CD4-positive, alpha-beta T cell (primary cell): Measurements from ENCODE around the gene SDR42E1. TPM values are rescaled to one million over a fixed set of nuclear protein-coding genes. Genes with fewer than 3 reads are reported as not detected.
A peak's percentile ranks its signal among the peaks of the same experiment; 100 is the strongest.

Source experiments
- ATAC-seq: fragments of 200-7000 bp; cut with Tn5 transposase; one replicate; pipeline ENCODE4 v1.10.0; 2022; ENCODE audit warnings: mild to moderate bottlenecking; ENCODE audit not compliant: poor library complexity
- CTCF ChIA-PET: fragments of 350-600 bp; sonication (Branson Sonifier 250); formaldehyde crosslinking; loops from one replicate; lab custom pipeline; 2021; ENCODE audit warnings: antibody characterized with exemption, inconsistent platforms; lab: Charles Lee
- POLR2A ChIA-PET: fragments of 350-600 bp; sonication (Branson Sonifier 250); formaldehyde crosslinking; loops from one replicate; lab custom pipeline; 2021; ENCODE audit warnings: antibody characterized with exemption, inconsistent platforms; lab: Charles Lee
- DNase-seq, 14 experiments: peaks; one replicate each; pipeline ENCODE4 v3.0.0-alpha.2; 2013 to 2020; ENCODE audit warnings: mixed read lengths in 2 of 14
- H3K27ac ChIP-seq, 2 donors: one replicate each; pipeline versions ENCODE4 v1.5.1 to v1.7.0; 2013; ENCODE audit warnings: low read length in 2 of 2, low read depth in 1 of 2, mild to moderate bottlenecking in 1 of 2
- H3K27me3 ChIP-seq, 2 experiments: 1 replicate in 1 of 2; 2 replicates in 1 of 2; pipeline versions ENCODE4 v1.6.1 to v1.7.0; 2013; ENCODE audit warnings: low read length in 2 of 2, control low read depth in 1 of 2, mild to moderate bottlenecking in 1 of 2, moderate library complexity in 1 of 2; ENCODE audit not compliant: insufficient read depth in 2 of 2, control insufficient read depth in 1 of 2
- H3K36me3 ChIP-seq: one replicate; pipeline ENCODE4 v1.6.1; 2013; ENCODE audit warnings: low read length, control low read depth; ENCODE audit not compliant: insufficient read depth
- H3K4me1 ChIP-seq: one replicate; pipeline ENCODE4 v1.6.1; 2013; ENCODE audit warnings: low read length, control low read depth; ENCODE audit not compliant: insufficient read depth
- H3K4me3 ChIP-seq: one replicate; pipeline ENCODE4 v1.5.1; 2013; ENCODE audit warnings: mild to moderate bottlenecking, low read length, moderate library complexity
- H3K9me3 ChIP-seq, 2 experiments: 1 replicate in 1 of 2; 2 replicates in 1 of 2; pipeline versions ENCODE4 v1.6.1 to v1.7.0; 2013; ENCODE audit warnings: low read length in 2 of 2, mild to moderate bottlenecking in 2 of 2, control low read depth in 1 of 2, moderate library complexity in 1 of 2; ENCODE audit not compliant: control insufficient read depth in 1 of 2, insufficient read depth in 1 of 2
- H3K27ac Mint-ChIP-seq: one replicate; pipeline ENCODE4 v1.8.0; 2020; ENCODE audit warnings: mixed read lengths
- H3K27me3 Mint-ChIP-seq: one replicate; pipeline ENCODE4 v1.8.0; 2021; ENCODE audit warnings: mixed read lengths
- H3K36me3 Mint-ChIP-seq: one replicate; pipeline ENCODE4 v1.8.0; 2021; ENCODE audit warnings: low read depth, mixed read lengths
- H3K4me1 Mint-ChIP-seq: one replicate; pipeline ENCODE4 v1.8.0; 2021; ENCODE audit warnings: low read depth, mixed read lengths
- H3K4me3 Mint-ChIP-seq: one replicate; pipeline ENCODE4 v1.8.0; 2020; ENCODE audit warnings: mild to moderate bottlenecking, mixed read lengths
- H3K9me3 Mint-ChIP-seq: one replicate; pipeline ENCODE4 v1.8.0; 2020; ENCODE audit warnings: mixed read lengths
- intact Hi-C, 2 experiments: fragments of 100-400 bp; cut with DNase I in 1 of 2; cut with micrococcal nuclease in 1 of 2; formaldehyde crosslinking; loops; one replicate each; pipeline versions ENCODE4 v1.15.1 to v1.9.0; 2023 to 2025; cut with DNase I, micrococcal nuclease
- total RNA-seq, 174 experiments: library from RNA in 2 of 174; stranded (reverse) in 2 of 174; gene quantifications; one replicate each; pipeline ENCODE4 v1.2.3 and lab custom pipeline; 2021 to 2026
- TF ChIP-seq, protein P1 (sequence below): fragments of 200-600 bp; IDR thresholded peaks from one replicate; pipeline ENCODE4 v1.8.0; 2022; ENCODE audit warnings: antibody characterized with exemption, mild to moderate bottlenecking

Gene SDR42E1
- total RNA-seq, 2 experiments from 2014 or later, result 4.5 to 7.6 TPM

GRCh38 chr16:81945665-81946064 lies 65.6 kb downstream of the SDR42E1 start:
- DNase-seq (no peak), ATAC-seq (no peak)
- CTCF ChIA-PET, result no interaction called here
- Histone ChIP-seq H3K9me3 (no peaks in the 10 kb centered on the region), H3K27ac (no peak overlapping the region), H3K4me3 (no peak overlapping the region), H3K27me3 (no peaks in the 10 kb centered on the region), H3K4me1 (no peaks in the 10 kb centered on the region), H3K36me3 (no peaks in the 10 kb centered on the region)
- Mint-ChIP-seq H3K4me1 (no peaks in the 10 kb centered on the region), H3K9me3 (no peaks in the 10 kb centered on the region), H3K27me3 (no peaks in the 10 kb centered on the region), H3K27ac (no peak overlapping the region), H3K4me3 (no peak overlapping the region), H3K36me3 (no peaks in the 10 kb centered on the region)
- intact Hi-C loops, result no loop called here
- TF ChIP-seq, protein P1, sequence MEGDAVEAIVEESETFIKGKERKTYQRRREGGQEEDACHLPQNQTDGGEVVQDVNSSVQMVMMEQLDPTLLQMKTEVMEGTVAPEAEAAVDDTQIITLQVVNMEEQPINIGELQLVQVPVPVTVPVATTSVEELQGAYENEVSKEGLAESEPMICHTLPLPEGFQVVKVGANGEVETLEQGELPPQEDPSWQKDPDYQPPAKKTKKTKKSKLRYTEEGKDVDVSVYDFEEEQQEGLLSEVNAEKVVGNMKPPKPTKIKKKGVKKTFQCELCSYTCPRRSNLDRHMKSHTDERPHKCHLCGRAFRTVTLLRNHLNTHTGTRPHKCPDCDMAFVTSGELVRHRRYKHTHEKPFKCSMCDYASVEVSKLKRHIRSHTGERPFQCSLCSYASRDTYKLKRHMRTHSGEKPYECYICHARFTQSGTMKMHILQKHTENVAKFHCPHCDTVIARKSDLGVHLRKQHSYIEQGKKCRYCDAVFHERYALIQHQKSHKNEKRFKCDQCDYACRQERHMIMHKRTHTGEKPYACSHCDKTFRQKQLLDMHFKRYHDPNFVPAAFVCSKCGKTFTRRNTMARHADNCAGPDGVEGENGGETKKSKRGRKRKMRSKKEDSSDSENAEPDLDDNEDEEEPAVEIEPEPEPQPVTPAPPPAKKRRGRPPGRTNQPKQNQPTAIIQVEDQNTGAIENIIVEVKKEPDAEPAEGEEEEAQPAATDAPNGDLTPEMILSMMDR, result no peak
- POLR2A ChIA-PET, result no interaction called here

GRCh38 chr16:81942007-81942601 lies 69.2 kb downstream of the SDR42E1 start:
- no peak for ATAC-seq
- intact Hi-C loops, result no loop called here
- Mint-ChIP-seq H3K36me3 (no peaks in the 10 kb centered on the region), H3K27ac (no peak overlapping the region), H3K4me3 (no peak overlapping the region), H3K4me1 (no peaks in the 10 kb centered on the region), H3K9me3 (no peaks in the 10 kb centered on the region), H3K27me3 (no peaks in the 10 kb centered on the region)
- no peaks in the 10 kb centered on the region for H3K27me3 ChIP-seq
- ChIA-PET CTCF (interaction anchor here (0.6 to 1.4 kb wide), 2 partner anchors 288 to 761 kb away, joined by 3 to 4 read pairs; no protein-coding TSS in a partner anchor), POLR2A (no interaction called here)
- no peaks in the 10 kb centered on the region for H3K9me3 ChIP-seq
- no peak for DNase-seq
- no peak overlapping the region for H3K4me3 ChIP-seq
- no peaks in the 10 kb centered on the region for H3K4me1 ChIP-seq
- no peaks in the 10 kb centered on the region for H3K36me3 ChIP-seq
- TF ChIP-seq, protein P1, result no peak
- H3K27ac ChIP-seq, result no peak overlapping the region

GRCh38 chr16:81940781-81941560 lies 70.3 kb downstream of the SDR42E1 start:
- Histone ChIP-seq H3K4me3 (no peak overlapping the region), H3K27ac (no peak overlapping the region), H3K9me3 (no peaks in the 10 kb centered on the region), H3K36me3 (no peaks in the 10 kb centered on the region), H3K27me3 (no peaks in the 10 kb centered on the region), H3K4me1 (no peaks in the 10 kb centered on the region)
- Mint-ChIP-seq H3K27ac (no peak overlapping the region), H3K9me3 (no peaks in the 10 kb centered on the region), H3K36me3 (no peaks in the 10 kb centered on the region), H3K4me1 (no peaks in the 10 kb centered on the region), H3K4me3 (no peak overlapping the region), H3K27me3 (no peaks in the 10 kb centered on the region)
- DNase-seq, result peak in 3 of 14 experiments; percentile 38 to 52 (median 44)
- POLR2A ChIA-PET, result no interaction called here
- CTCF ChIA-PET, result interaction anchor here (1.2 kb wide), 1 partner anchor 289 kb away, joined by 5 read pairs; no protein-coding TSS in a partner anchor
- intact Hi-C loops, result loop anchor here (1.0 kb wide), 1 partner anchor 289 kb away; no protein-coding TSS in a partner anchor
- no peak for ATAC-seq
- TF ChIP-seq, protein P1, result peak; percentile 29
